Heart left ventricle (tissue), 16 donors: ENCODE measurements around the gene KIAA1671. TPM values are rescaled to one million over a fixed set of nuclear protein-coding genes. Genes with fewer than 3 reads are reported as not detected.

Source experiments
- ATAC-seq, 4 donors: fragments of 200-7000 bp; cut with Tn5 transposase; one replicate each; pipeline ENCODE4 v1.9.1; 2020 to 2022; ENCODE audit warnings: moderate library complexity in 4 of 4, mild to moderate bottlenecking in 3 of 4, moderate number of reproducible peaks in 1 of 4
- DNase-seq, 5 donors: peaks; one replicate each; pipeline ENCODE4 v3.0.0-alpha.2; 2020
- H3K27ac ChIP-seq, 12 donors: fragments of 200-600 bp; sonication (generic) in 4 of 12; one replicate each; pipeline versions ENCODE4 v1.5.0 to v1.8.0; 2016 to 2022; ENCODE audit warnings: mild to moderate bottlenecking in 2 of 12
- H3K27me3 ChIP-seq, 9 donors: fragments of 200-600 bp; sonication (generic) in 2 of 9; one replicate each; pipeline versions ENCODE4 v1.5.1 to v1.8.0; 2016 to 2022; ENCODE audit warnings: mild to moderate bottlenecking in 3 of 9
- H3K36me3 ChIP-seq, 9 donors: fragments of 200-600 bp; sonication (generic) in 2 of 9; one replicate each; pipeline versions ENCODE4 v1.5.0 to v1.8.0; 2018 to 2022; ENCODE audit warnings: mild to moderate bottlenecking in 2 of 9
- H3K4me1 ChIP-seq, 12 donors: fragments of 200-600 bp; sonication (generic) in 4 of 12; one replicate each; pipeline versions ENCODE4 v1.5.0 to v1.8.0; 2016 to 2022; ENCODE audit warnings: mild to moderate bottlenecking in 3 of 12
- H3K4me3 ChIP-seq, 12 donors: fragments of 200-600 bp; sonication (generic) in 4 of 12; one replicate each; pipeline versions ENCODE4 v1.5.0 to v1.8.0; 2017 to 2022; ENCODE audit warnings: mild to moderate bottlenecking in 9 of 12, moderate library complexity in 4 of 12
- H3K9me3 ChIP-seq, 12 donors: fragments of 200-600 bp; sonication (generic) in 4 of 12; one replicate each; pipeline versions ENCODE4 v1.5.0 to v1.8.0; 2016 to 2022; ENCODE audit warnings: mild to moderate bottlenecking in 1 of 12
- CTCF ChIP-seq, 12 donors: fragments of 200-600 bp; sonication (generic) in 4 of 12; IDR thresholded peaks; one replicate each; pipeline versions ENCODE4 v1.5.0 to v1.8.0; 2018 to 2022; ENCODE audit warnings: antibody characterized with exemption in 12 of 12, mild to moderate bottlenecking in 5 of 12
- POLR2A ChIP-seq, 2 donors: fragments of 450-650 bp; IDR thresholded peaks; one replicate each; pipeline ENCODE4 v1.6.1; 2017; ENCODE audit warnings: antibody characterized with exemption in 2 of 2, mild to moderate bottlenecking in 2 of 2, moderate library complexity in 2 of 2
- WGBS, 4 donors: extraction: QIAGEN DNeasy Blood & Tissue Kit in 2 of 4; methylation state at CpG; one replicate each; pipeline versions ENCODE4 v1.1.5 to v1.1.7; 2013 to 2018; 5-methylcytosine and 5-hydroxymethylcytosine counted together
- intact Hi-C, 10 donors: fragments of 100-400 bp; cut with DNase I; formaldehyde crosslinking; loops; one replicate each; pipeline versions ENCODE4 v1.11.1 to v1.14.2; 2022
- polyA plus RNA-seq, 2 donors: library from polyadenylated mRNA; stranded (reverse); fragments of 200-250 nt; gene quantifications; one replicate each; pipeline ENCODE4 v1.2.3, GENCODE V29; 2013
- total RNA-seq, 9 donors: library from RNA; depleted of rRNA in 2 of 9; stranded (reverse); fragments of >200 nt in 2 of 9; fragmentation: NEBNext Ultra II Directional in 3 of 9; extraction: Animal tissue kit (Norgen Biotek cat#: 25700) in 3 of 9; gene quantifications; one replicate each; pipeline versions ENCODE4 v1.1.0 to v1.2.4, GENCODE V29; 2016 to 2023
- donor health status: ischemic (EF 13 %, LVEDD 7.1; RV severe dilation, severe dysfunction).
- donor health status: healthy with polysubstance abuse.
- donor health status: DM: no; HTN: yes; CAD: no.
- donor health status: DM: no; HTN: no; CAD: no.
- donor health status: ischemic (EF 25% LVEDD 6.9; RV normal size, moderate dysfunction).
- donor health status: ischemic (EF 25% LVEDD 5.7; RV mildly dilated, moderate dysfunction).
- donor health status: healthy.
- donor health status: DM: yes; HTN: yes; CAD: no.
- donor health status: ischemic (EF 35%, LVEDD 5.7; RV mildly dilated, moderate dysfunction).
- donor health status: nonischemic (EF 11% LVEDD 7.7; RV severe dilation, severe dysfunction).
- donor health status: DM: yes; HTN: yes; CAD: no.
- donor health status: PGD.
- donor health status: ischemic (EF 29% LVEDD 5.4; RV normal size, mild dysfunction).
- donor health status: nonischemic (EF 23%, LVEDD 6.1; RV moderate dilation, normal function).

KIAA1671 gene
- total and polyA plus RNA-seq, 11 donors: 4.5 to 22.1 (median 13.2) TPM

GRCh38 chr22:25006354-25006753 lies 53.8 kb downstream of the KIAA1671 start:
- intact Hi-C loops: no loop called here
- TF ChIP-seq CTCF (IDR thresholded peaks at IDR 0.05) (no peak), POLR2A (IDR thresholded peaks at IDR 0.05) (no peak)
- WGBS, 4 donors: 83 to 96% (median 94%) methylated on average over 4 of the region's 4 CpGs
- H3K27ac ChIP-seq: no peak overlapping the region
- peaks cover 0 to 26% (median 7%) of the 10 kb centered on the region in 12 donors for H3K4me1 ChIP-seq
- ATAC-seq: no peak
- no peak for DNase-seq
- H3K36me3 ChIP-seq: no peaks in the 10 kb centered on the region
- H3K4me3 ChIP-seq: no peak overlapping the region
- H3K27me3 ChIP-seq: no peaks in the 10 kb centered on the region
- no peaks in the 10 kb centered on the region for H3K9me3 ChIP-seq

GRCh38 chr22:25007444-25008106 lies 55.1 kb downstream of the KIAA1671 start:
- peaks cover 0 to 24% (median 6%) of the 10 kb centered on the region in 12 donors for H3K4me1 ChIP-seq
- WGBS, 4 donors: 92 to 94% (median 94%) methylated on average over 10 of the region's 10 CpGs
- intact Hi-C loops: no loop called here

GRCh38 chr22:25008666-25009065 lies 56.1 kb downstream of the KIAA1671 start:
- peak in 3 of 5 donors; percentile 47 to 64 (median 50) for DNase-seq
- intact Hi-C loops: no loop called here

More at GRCh38 chr22:25007444-25008106, 55.1 kb downstream of the KIAA1671 start:
- Histone ChIP-seq H3K4me3 (no peak overlapping the region), H3K9me3 (no peaks in the 10 kb centered on the region), H3K27ac (no peak overlapping the region), H3K27me3 (no peaks in the 10 kb centered on the region), H3K36me3 (no peaks in the 10 kb centered on the region)
- TF ChIP-seq POLR2A (IDR thresholded peaks at IDR 0.05): no peak
- TF ChIP-seq CTCF (IDR thresholded peaks at IDR 0.05): no peak
- DNase-seq: no peak
- no peak for ATAC-seq

More at GRCh38 chr22:25008666-25009065, 56.1 kb downstream of the KIAA1671 start:
- H3K4me3 ChIP-seq: no peak overlapping the region
- peaks cover 0 to 30% (median 14%) of the 10 kb centered on the region in 12 donors for H3K4me1 ChIP-seq
- H3K27me3 ChIP-seq: no peaks in the 10 kb centered on the region
- 36 to 72% (median 55%) methylated on average over 2 of the region's 2 CpGs for WGBS, 4 donors
- H3K36me3 ChIP-seq: no peaks in the 10 kb centered on the region
- no peaks in the 10 kb centered on the region for H3K9me3 ChIP-seq
- peak; percentile 71 to 94 (median 90) for ATAC-seq
- no peak for TF ChIP-seq CTCF (IDR thresholded peaks at IDR 0.05)
- TF ChIP-seq POLR2A (IDR thresholded peaks at IDR 0.05): no peak
- H3K27ac ChIP-seq: peak overlapping the region in 5 of 12 donors; percentile 12 to 47 (median 29)
